RWPE2 (cell line): Measurements from ENCODE around the gene NRL.

Experiments
- ATAC-seq: fragments of 200-7000 bp; cut with Tn5 transposase; 3 replicates; pipeline ENCODE4 v1.9.1; 2021; ENCODE audit warnings: low read depth
- DNase-seq: peaks from one replicate; pipeline ENCODE4 v3.0.0-alpha.2; 2020; ENCODE audit warnings: low spot score
- H3K27ac ChIP-seq: fragments of 450-650 bp; 2 replicates; pipeline ENCODE4 v1.5.1; 2017; ENCODE audit warnings: mild to moderate bottlenecking; ENCODE audit not compliant: poor library complexity, severe bottlenecking
- H3K27me3 ChIP-seq: fragments of 250-450 bp; sonication (Bioruptor Pico); 2 replicates; pipeline ENCODE4 v1.5.1; 2021; ENCODE audit warnings: mild to moderate bottlenecking, moderate library complexity; ENCODE audit not compliant: insufficient read depth, poor library complexity, severe bottlenecking
- H3K36me3 ChIP-seq: fragments of 250-450 bp; sonication (Bioruptor Pico); 2 replicates; pipeline ENCODE4 v1.5.1; 2020; ENCODE audit warnings: low read depth, mild to moderate bottlenecking, moderate library complexity
- H3K4me1 ChIP-seq: fragments of 250-450 bp; sonication (Bioruptor Pico); 2 replicates; pipeline ENCODE4 v1.5.1; 2021; ENCODE audit warnings: mild to moderate bottlenecking, moderate library complexity; ENCODE audit not compliant: insufficient read depth, poor library complexity, severe bottlenecking
- H3K4me3 ChIP-seq: fragments of 250-450 bp; sonication (Bioruptor Pico); 2 replicates; pipeline ENCODE4 v1.5.1; 2021; ENCODE audit warnings: mild to moderate bottlenecking, moderate library complexity; ENCODE audit not compliant: severe bottlenecking
- H3K9me3 ChIP-seq: fragments of 250-450 bp; sonication (Bioruptor Pico); 2 replicates; pipeline ENCODE4 v1.5.1; 2021; ENCODE audit warnings: mild to moderate bottlenecking, moderate library complexity; ENCODE audit not compliant: severe bottlenecking
- CTCF ChIP-seq: fragments of 450-650 bp; IDR thresholded peaks from one replicate; pipeline ENCODE4 v1.5.1; 2017; ENCODE audit warnings: mild to moderate bottlenecking, moderate library complexity; ENCODE audit not compliant: poor library complexity, severe bottlenecking

Gene NRL

DNA sequence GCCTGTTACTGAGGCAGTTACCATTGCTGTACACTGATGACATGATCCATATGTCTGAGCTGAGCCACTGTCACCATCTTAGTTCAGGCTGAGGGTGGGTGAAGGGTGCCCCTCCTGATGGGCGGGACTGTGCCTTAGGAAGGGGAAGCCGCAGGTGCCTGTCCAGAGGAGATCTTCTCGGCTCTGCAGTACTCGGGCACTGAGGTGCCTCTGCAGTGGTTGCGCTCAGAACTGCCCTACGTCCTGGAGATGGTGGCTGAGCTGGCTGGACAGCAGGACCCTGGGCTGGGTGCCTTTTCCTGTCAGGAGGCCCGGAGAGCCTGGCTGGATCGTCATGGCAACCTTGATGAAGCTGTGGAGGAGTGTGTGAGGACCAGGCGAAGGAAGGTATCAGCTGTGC lies 36.2 kb upstream of the NRL start:
- no peak for TF ChIP-seq CTCF
- Histone ChIP-seq H3K4me3 (no peak overlapping the region), H3K27me3 (no peaks in the 10 kb centered on the region), H3K4me1 (no peaks in the 10 kb centered on the region), H3K36me3 (peaks cover 75% of the 10 kb centered on the region), H3K9me3 (no peaks in the 10 kb centered on the region), H3K27ac (no peak overlapping the region)
- DNase-seq (no peak), ATAC-seq (no peak)

DNA sequence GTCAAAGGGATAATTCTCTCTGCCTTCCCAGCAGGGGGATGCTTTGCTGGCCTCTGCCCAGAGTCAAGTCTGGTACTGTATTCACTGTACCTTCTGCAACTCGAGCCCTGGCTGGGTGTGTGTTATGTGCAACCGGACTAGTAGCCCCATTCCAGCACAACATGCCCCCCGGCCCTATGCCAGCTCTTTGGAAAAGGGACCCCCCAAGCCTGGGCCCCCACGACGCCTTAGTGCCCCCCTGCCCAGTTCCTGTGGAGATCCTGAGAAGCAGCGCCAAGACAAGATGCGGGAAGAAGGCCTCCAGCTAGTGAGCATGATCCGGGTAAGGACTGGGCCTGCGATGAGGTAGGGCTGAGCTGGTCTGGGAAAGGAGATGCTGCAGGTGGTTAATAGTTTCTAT lies 35.8 kb upstream of the NRL start:
- DNase-seq: no peak
- Histone ChIP-seq H3K27ac (no peak overlapping the region), H3K36me3 (peaks cover 71% of the 10 kb centered on the region), H3K4me3 (no peak overlapping the region), H3K4me1 (peaks cover 2% of the 10 kb centered on the region), H3K9me3 (no peaks in the 10 kb centered on the region), H3K27me3 (no peaks in the 10 kb centered on the region)
- TF ChIP-seq CTCF: no peak
- no peak for ATAC-seq

- DNase-seq (no peak), ATAC-seq (no peak)
- TF ChIP-seq CTCF: no peak
- Histone ChIP-seq H3K4me3 (no peak overlapping the region), H3K9me3 (no peaks in the 10 kb centered on the region), H3K36me3 (peaks cover 66% of the 10 kb centered on the region), H3K4me1 (peaks cover 7% of the 10 kb centered on the region), H3K27ac (no peak overlapping the region), H3K27me3 (no peaks in the 10 kb centered on the region)
These were observed 35.3 kb upstream of the NRL start for GRCh38 chr14:24150061-24150460.

DNA sequence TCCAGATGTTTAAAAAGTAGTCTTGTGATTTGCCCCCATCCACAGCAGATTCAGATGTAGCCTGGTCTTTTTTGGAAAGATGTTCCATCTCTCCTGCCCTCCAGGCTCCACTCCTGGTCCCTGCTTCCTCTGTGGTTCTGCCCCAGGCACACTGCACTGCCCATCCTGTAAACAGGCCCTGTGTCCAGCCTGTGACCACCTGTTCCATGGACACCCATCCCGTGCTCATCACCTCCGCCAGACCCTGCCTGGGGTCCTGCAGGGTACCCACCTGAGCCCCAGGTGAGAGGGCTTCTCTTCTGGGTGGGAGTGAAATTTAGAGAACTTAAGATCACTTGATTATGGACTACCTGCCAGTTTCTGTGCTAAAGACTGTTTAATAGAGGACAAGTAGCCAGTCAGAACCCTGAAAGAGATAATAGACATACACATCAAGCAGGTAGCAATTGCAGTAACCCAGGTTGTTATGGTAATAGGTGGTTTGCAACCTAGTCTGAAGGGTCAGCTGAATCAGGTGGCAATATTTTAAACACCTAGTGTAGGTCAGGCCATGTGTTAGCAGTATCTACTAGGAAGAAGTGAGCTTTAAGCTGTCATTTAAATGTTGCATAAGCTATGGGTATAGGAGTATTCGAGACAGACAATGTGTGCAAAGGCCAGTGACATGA lies 34.7 kb upstream of the NRL start:
- TF ChIP-seq CTCF: no peak

DNA sequence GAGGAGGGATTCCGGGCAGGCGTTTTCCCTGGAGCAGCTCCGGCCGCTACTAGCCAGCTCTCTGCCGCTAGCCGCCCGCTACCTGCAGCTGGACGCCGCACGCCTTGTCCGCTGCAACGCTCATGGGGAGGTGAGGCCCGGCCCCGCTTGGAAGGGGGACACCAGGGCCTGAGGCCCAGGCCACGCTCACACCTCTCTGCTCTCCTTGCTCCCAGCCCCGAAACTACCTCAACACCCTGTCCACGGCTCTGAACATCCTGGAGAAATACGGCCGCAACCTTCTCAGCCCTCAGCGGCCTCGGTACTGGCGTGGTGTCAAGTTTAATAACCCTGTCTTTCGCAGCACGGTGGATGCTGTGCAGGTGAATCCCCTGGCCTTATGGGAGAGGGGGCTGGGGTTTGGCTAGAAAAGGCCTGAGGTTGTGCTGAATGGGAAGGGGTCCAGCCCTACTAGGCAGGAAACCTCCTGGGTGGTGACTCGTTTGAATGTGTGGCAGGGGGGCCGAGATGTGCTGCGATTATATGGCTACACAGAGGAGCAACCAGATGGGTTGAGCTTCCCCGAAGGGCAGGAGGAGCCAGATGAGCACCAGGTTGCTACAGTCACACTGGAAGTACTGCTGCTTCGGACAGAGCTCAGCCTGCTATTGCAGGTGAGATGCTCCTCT lies 33.1 kb upstream of the NRL start:
- ATAC-seq (no peak), DNase-seq (no peak)
- Histone ChIP-seq H3K4me1 (peaks cover 7% of the 10 kb centered on the region), H3K27me3 (no peaks in the 10 kb centered on the region), H3K36me3 (peaks cover 59% of the 10 kb centered on the region), H3K4me3 (peak overlapping the region; percentile 75), H3K9me3 (no peaks in the 10 kb centered on the region), H3K27ac (peak overlapping the region; percentile 81)
- TF ChIP-seq CTCF: no peak

More for the DNA sequence above, 34.7 kb upstream of the NRL start:
- Histone ChIP-seq H3K36me3 (peaks cover 65% of the 10 kb centered on the region), H3K4me1 (peaks cover 7% of the 10 kb centered on the region), H3K27me3 (no peaks in the 10 kb centered on the region), H3K27ac (no peak overlapping the region), H3K4me3 (no peak overlapping the region), H3K9me3 (no peaks in the 10 kb centered on the region)
- no peak for DNase-seq
- ATAC-seq: no peak
